ENCODE results near the gene FRMD6. TPM values are rescaled to one million over a fixed set of nuclear protein-coding genes. Genes with fewer than 3 reads are reported as not detected.
"Not testable (repeated sequence)": the region's sequence is repeated elsewhere in the genome, so short reads cannot be mapped to it uniquely, and the experiment has no call there.

FRMD6 gene
- total and polyA plus RNA-seq, 8 donors: 19.8 to 33.5 (median 28.9) TPM

- no peak for TF ChIP-seq CTCF (IDR thresholded peaks at IDR 0.05)
- H3K4me1 ChIP-seq: no peaks in the 10 kb centered on the region
- no peak overlapping the region for H3K4me3 ChIP-seq
- no peaks in the 10 kb centered on the region for H3K9me3 ChIP-seq
- intact Hi-C loops (cut with DNase I): no loop called here
- ATAC-seq (no peak), DNase-seq (no peak)
- no peaks in the 10 kb centered on the region for H3K36me3 ChIP-seq
- no peaks in the 10 kb centered on the region for H3K27me3 ChIP-seq
- no peak overlapping the region for H3K27ac ChIP-seq
Measured at GRCh38 chr14:51626185-51626584, 25.5 kb upstream of the FRMD6 start.

- Histone ChIP-seq H3K4me1 (no peaks in the 10 kb centered on the region), H3K4me3 (no peak overlapping the region), H3K9me3 (no peaks in the 10 kb centered on the region), H3K36me3 (no peaks in the 10 kb centered on the region), H3K27me3 (no peaks in the 10 kb centered on the region), H3K27ac (no peak overlapping the region)
- intact Hi-C loops (cut with DNase I): no loop called here
- ATAC-seq: no peak
- no peak for DNase-seq
- no peak for TF ChIP-seq CTCF (IDR thresholded peaks at IDR 0.05)
Measured at GRCh38 chr14:51626788-51627187, 24.9 kb upstream of the FRMD6 start.

GRCh38 chr14:51627313-51627712, 24.4 kb upstream of the FRMD6 start:
- DNase-seq: no peak
- no peak overlapping the region for H3K4me3 ChIP-seq
- no peaks in the 10 kb centered on the region for H3K36me3 ChIP-seq
- no peak for ATAC-seq
- no peaks in the 10 kb centered on the region for H3K27me3 ChIP-seq
- intact Hi-C loops (cut with DNase I): no loop called here
- H3K9me3 ChIP-seq: no peaks in the 10 kb centered on the region
- no peak overlapping the region for H3K27ac ChIP-seq
- TF ChIP-seq CTCF (IDR thresholded peaks at IDR 0.05): no peak
- no peaks in the 10 kb centered on the region for H3K4me1 ChIP-seq

GRCh38 chr14:51628238-51628637, 23.5 kb upstream of the FRMD6 start:
- intact Hi-C loops (cut with DNase I): no loop called here
- ATAC-seq (no peak), DNase-seq (no peak)
- no peak for TF ChIP-seq CTCF (IDR thresholded peaks at IDR 0.05)
- Histone ChIP-seq H3K36me3 (no peaks in the 10 kb centered on the region), H3K4me3 (no peak overlapping the region), H3K9me3 (no peaks in the 10 kb centered on the region), H3K27ac (no peak overlapping the region), H3K27me3 (no peaks in the 10 kb centered on the region), H3K4me1 (no peaks in the 10 kb centered on the region)

- Histone ChIP-seq H3K36me3 (no peaks in the 10 kb centered on the region), H3K27ac (no peak overlapping the region), H3K27me3 (no peaks in the 10 kb centered on the region), H3K4me3 (no peak overlapping the region), H3K4me1 (no peaks in the 10 kb centered on the region), H3K9me3 (no peaks in the 10 kb centered on the region)
- no peak for TF ChIP-seq CTCF (IDR thresholded peaks at IDR 0.05)
- DNase-seq: no peak
- ATAC-seq: no peak
- intact Hi-C loops (cut with DNase I): no loop called here
Measured at GRCh38 chr14:51630987-51631386, 20.7 kb upstream of the FRMD6 start.

GRCh38 chr14:51633298-51633697, 18.4 kb upstream of the FRMD6 start:
- H3K27ac ChIP-seq; H3K4me1 ChIP-seq; H3K27me3 ChIP-seq; H3K4me3 ChIP-seq; intact Hi-C loops (cut with DNase I); ATAC-seq; H3K9me3 ChIP-seq; H3K36me3 ChIP-seq; DNase-seq: not testable (repeated sequence)
